Nephron (organoid): Measurements from ENCODE around the gene IL22.

ENCODE experiments used
- H3K27ac Mint-ChIP-seq, 3 experiments: 2 replicates each; pipeline ENCODE4 v1.8.0; 2020; ENCODE audit warnings: mixed read lengths in 3 of 3, mild to moderate bottlenecking in 2 of 3, moderate library complexity in 1 of 3
- H3K27me3 Mint-ChIP-seq: 2 replicates; pipeline ENCODE4 v1.8.0; 2021; ENCODE audit warnings: low read depth, mild to moderate bottlenecking, moderate library complexity, mixed read lengths
- H3K36me3 Mint-ChIP-seq: 2 replicates; pipeline ENCODE4 v1.8.0; 2020; ENCODE audit warnings: low read depth, mixed read lengths
- H3K4me1 Mint-ChIP-seq: 2 replicates; pipeline ENCODE4 v1.8.0; 2020; ENCODE audit warnings: mixed read lengths
- H3K4me3 Mint-ChIP-seq, 3 experiments: 2 replicates each; pipeline ENCODE4 v1.8.0; 2020; ENCODE audit warnings: mild to moderate bottlenecking in 3 of 3, mixed read lengths in 3 of 3, moderate library complexity in 2 of 3
- H3K9me3 Mint-ChIP-seq: 2 replicates; pipeline ENCODE4 v1.8.0; 2020; ENCODE audit warnings: mixed read lengths
- CTCF ChIP-seq, 3 experiments: fragments of 200-600 bp; sonication (generic); IDR thresholded peaks; one replicate each; pipeline ENCODE4 v1.5.0; 2021; ENCODE audit warnings: antibody characterized with exemption in 3 of 3; ENCODE audit not compliant: unreplicated experiment in 3 of 3

The IL22 gene

DNA sequence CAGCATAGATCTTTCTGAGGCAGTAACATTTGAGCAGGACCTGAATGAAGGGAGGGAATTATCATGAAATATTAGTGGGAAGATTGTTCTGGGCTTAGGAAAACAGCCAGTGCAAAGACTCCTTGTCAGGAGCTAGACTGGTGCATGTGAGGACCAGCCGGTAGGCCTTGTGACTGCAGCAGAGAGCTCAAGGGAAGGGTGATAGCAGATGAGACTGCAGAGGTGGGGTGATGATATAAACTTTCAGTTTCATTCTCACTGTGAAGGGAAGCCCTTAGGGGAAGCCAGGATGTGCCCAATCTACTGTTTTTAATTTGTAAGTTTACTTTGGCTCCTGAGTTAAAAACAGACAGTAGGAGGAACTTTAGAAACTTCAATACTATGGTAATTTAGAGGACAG, 12.4 kb downstream of the IL22 start:
- Mint-ChIP-seq H3K4me1 (peaks cover 73% of the 10 kb centered on the region), H3K4me3 (peak overlapping the region in 2 of 3 experiments; percentile 40 to 49), H3K9me3 (peaks cover 2% of the 10 kb centered on the region), H3K36me3 (no peaks in the 10 kb centered on the region), H3K27me3 (no peaks in the 10 kb centered on the region), H3K27ac (peak overlapping the region; percentile 76 to 94 (median 93))
- no peak for TF ChIP-seq CTCF (IDR thresholded peaks at IDR 0.05; ENCODE audit: unreplicated experiment in 3 of 3)

- no peak for TF ChIP-seq CTCF (IDR thresholded peaks at IDR 0.05; ENCODE audit: unreplicated experiment in 3 of 3)
- Mint-ChIP-seq H3K4me1 (peaks cover 66% of the 10 kb centered on the region), H3K27ac (peak overlapping the region; percentile 7 to 94 (median 93)), H3K9me3 (peaks cover 2% of the 10 kb centered on the region), H3K27me3 (no peaks in the 10 kb centered on the region), H3K4me3 (no peak overlapping the region), H3K36me3 (no peaks in the 10 kb centered on the region)
Observed at GRCh38 chr12:68240079-68240478, 13.3 kb downstream of the IL22 start.

DNA sequence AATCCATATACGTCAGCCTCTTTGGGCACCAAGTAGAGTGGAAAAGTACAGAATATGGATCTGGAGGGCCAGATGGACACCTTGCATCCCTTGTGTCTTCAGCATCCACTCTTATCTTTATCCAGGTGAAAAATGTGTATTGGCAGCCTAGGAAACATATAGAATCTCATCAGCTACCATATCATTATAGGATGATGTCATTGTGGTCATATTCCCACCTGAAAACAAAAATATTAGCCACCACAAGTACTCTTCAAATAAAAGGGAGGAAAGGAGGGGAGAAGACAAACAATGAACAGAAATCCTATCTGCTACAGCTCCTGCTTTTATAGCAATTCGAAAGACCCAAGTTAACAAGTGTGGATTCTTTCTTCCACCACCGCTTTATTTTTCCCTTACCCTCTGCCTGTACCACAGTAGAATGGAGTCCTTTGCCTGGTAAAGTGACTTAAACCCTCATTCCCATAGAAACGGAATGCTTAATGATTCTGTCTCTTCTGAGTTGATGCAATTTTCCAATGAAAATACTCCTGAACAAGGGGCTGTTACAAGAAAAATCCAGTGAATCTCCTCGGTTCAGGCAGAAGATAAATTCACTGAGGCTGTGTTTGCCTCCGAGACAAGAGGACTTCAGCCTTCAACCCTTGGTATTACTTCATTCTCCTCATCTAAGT, 14.0 kb downstream of the IL22 start:
- Mint-ChIP-seq H3K27ac (peak overlapping the region in 2 of 3 experiments; percentile 93 to 94), H3K4me3 (no peak overlapping the region), H3K9me3 (peaks cover 2% of the 10 kb centered on the region), H3K27me3 (no peaks in the 10 kb centered on the region), H3K36me3 (no peaks in the 10 kb centered on the region), H3K4me1 (peaks cover 60% of the 10 kb centered on the region)
- TF ChIP-seq CTCF (IDR thresholded peaks at IDR 0.05; ENCODE audit: unreplicated experiment in 3 of 3): no peak

DNA sequence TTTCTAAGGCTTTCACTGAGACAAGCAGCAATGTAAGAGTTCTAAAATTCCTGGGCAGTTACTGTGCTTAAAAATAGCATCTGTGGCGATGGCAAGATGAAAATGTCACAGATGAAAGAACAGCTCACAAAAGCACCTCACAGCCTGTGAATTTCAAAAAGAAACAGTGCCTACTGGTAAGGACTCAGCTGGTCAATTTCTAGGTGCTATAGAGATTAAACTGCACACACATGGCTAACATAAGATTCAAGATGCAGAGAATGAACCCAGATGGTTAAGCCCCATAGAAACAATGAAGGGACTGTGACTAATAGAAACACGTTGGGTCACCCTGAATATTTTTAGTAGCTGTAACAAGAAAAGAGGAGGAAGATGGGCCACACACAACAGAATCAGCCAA, 15.8 kb downstream of the IL22 start:
- Mint-ChIP-seq H3K36me3 (no peaks in the 10 kb centered on the region), H3K4me1 (peaks cover 45% of the 10 kb centered on the region), H3K4me3 (no peak overlapping the region), H3K27me3 (no peaks in the 10 kb centered on the region), H3K9me3 (peaks cover 2% of the 10 kb centered on the region), H3K27ac (peak overlapping the region in 2 of 3 experiments; percentile 15 to 82)
- TF ChIP-seq CTCF (IDR thresholded peaks at IDR 0.05; ENCODE audit: unreplicated experiment in 3 of 3): no peak

DNA sequence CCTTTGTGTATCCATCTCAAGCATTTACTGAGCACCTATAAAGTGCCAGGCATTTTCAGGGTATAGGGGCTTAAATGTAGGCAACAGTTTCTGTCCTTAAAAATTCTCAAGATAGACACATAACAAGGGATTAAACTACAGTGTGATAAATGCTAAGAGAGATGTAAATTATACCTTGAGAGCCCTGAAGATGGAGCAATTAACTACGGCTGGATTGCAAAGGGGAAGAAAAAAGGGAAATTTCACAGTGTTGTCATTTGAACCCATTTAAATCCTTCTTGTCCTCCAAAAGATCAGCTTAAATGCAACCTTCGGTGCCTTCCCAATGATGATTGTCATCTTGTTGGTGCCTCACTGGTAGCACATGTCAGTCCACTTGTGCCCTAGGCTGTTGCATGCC, 16.3 kb downstream of the IL22 start:
- TF ChIP-seq CTCF (IDR thresholded peaks at IDR 0.05; ENCODE audit: unreplicated experiment in 3 of 3): peak in 1 of 3 experiments; percentile 33
- Mint-ChIP-seq H3K9me3 (peaks cover 2% of the 10 kb centered on the region), H3K4me1 (peaks cover 40% of the 10 kb centered on the region), H3K27me3 (no peaks in the 10 kb centered on the region), H3K36me3 (no peaks in the 10 kb centered on the region), H3K4me3 (no peak overlapping the region), H3K27ac (peak overlapping the region in 2 of 3 experiments; percentile 15 to 62)
